ENCODE measurements around the gene DAG1.
A peak's percentile ranks its signal among the peaks of the same experiment; 100 is the strongest.

The DAG1 gene

GRCh38 chr3:49453621-49454020 lies 16.4 kb upstream of the DAG1 start:
- ATAC-seq = no peak

GRCh38 chr3:49454458-49454857 lies 15.6 kb upstream of the DAG1 start:
- peak; percentile 79 for ATAC-seq

More at GRCh38 chr3:49453621-49454020, 16.4 kb upstream of the DAG1 start:
- no peak for TF ChIP-seq SNAI2 (CRISPR knock-in tag; IDR thresholded peaks at IDR 0.05)
- TF ChIP-seq ZNF8 (CRISPR knock-in tag; IDR thresholded peaks at IDR 0.05) = no peak
- no peak for TF ChIP-seq ESRRG (CRISPR knock-in tag; IDR thresholded peaks at IDR 0.05)
- TF ChIP-seq ISL1 (CRISPR knock-in tag; IDR thresholded peaks at IDR 0.05) = no peak
- TF ChIP-seq ZC3H10 (CRISPR knock-in tag; IDR thresholded peaks at IDR 0.05) = no peak
- TF ChIP-seq BACH2 (CRISPR knock-in tag; IDR thresholded peaks at IDR 0.05; ENCODE audit: borderline replicate concordance) = no peak
- TF ChIP-seq OSR1 (CRISPR knock-in tag; IDR thresholded peaks at IDR 0.05) = no peak

GRCh38 chr3:49454898-49455681 lies 15.0 kb upstream of the DAG1 start:
- ATAC-seq = no peak; the same call in 2 of the 3 replicates
- TF ChIP-seq BACH2 (CRISPR knock-in tag; IDR thresholded peaks at IDR 0.05; ENCODE audit: borderline replicate concordance) (no peak), ZNF8 (CRISPR knock-in tag; IDR thresholded peaks at IDR 0.05) (no peak), TSHZ2 (CRISPR knock-in tag; IDR thresholded peaks at IDR 0.05) (no peak), ZNF70 (CRISPR knock-in tag; IDR thresholded peaks at IDR 0.05) (no peak), ZNF565 (CRISPR knock-in tag; conservative IDR thresholded peaks at IDR 0.05; ENCODE audit: low read depth) (no peak), TCF4 (CRISPR knock-in tag; IDR thresholded peaks at IDR 0.05; ENCODE audit: borderline replicate concordance) (no peak), ESRRG (CRISPR knock-in tag; IDR thresholded peaks at IDR 0.05) (no peak), ARNTL (CRISPR knock-in tag; IDR thresholded peaks at IDR 0.05; ENCODE audit: borderline replicate concordance, low read depth) (no peak), ZC3H10 (CRISPR knock-in tag; IDR thresholded peaks at IDR 0.05) (no peak), CSDC2 (CRISPR knock-in tag; IDR thresholded peaks at IDR 0.05) (no peak), RARB (CRISPR knock-in tag; IDR thresholded peaks at IDR 0.05) (no peak), ZFP3 (CRISPR knock-in tag; IDR thresholded peaks at IDR 0.05) (no peak), CREB5 (CRISPR knock-in tag; IDR thresholded peaks at IDR 0.05; ENCODE audit: low read depth) (no peak), TOX (CRISPR knock-in tag; IDR thresholded peaks at IDR 0.05; ENCODE audit: borderline replicate concordance) (no peak), POU6F1 (CRISPR knock-in tag; IDR thresholded peaks at IDR 0.05; ENCODE audit: borderline replicate concordance, low read depth) (no peak), OSR1 (CRISPR knock-in tag; IDR thresholded peaks at IDR 0.05) (no peak), PPARA (CRISPR knock-in tag; IDR thresholded peaks at IDR 0.05; ENCODE audit: borderline replicate concordance) (no peak), GLIS3 (CRISPR knock-in tag; IDR thresholded peaks at IDR 0.05) (no peak)

More at GRCh38 chr3:49454458-49454857, 15.6 kb upstream of the DAG1 start:
- TF ChIP-seq ISL1 (CRISPR knock-in tag; IDR thresholded peaks at IDR 0.05) (no peak), ZNF70 (CRISPR knock-in tag; IDR thresholded peaks at IDR 0.05) (no peak), PATZ1 (CRISPR knock-in tag; IDR thresholded peaks at IDR 0.05; ENCODE audit: borderline replicate concordance) (no peak)
